ENCODE results near the gene DNASE1L2. TPM values are rescaled to one million over a fixed set of nuclear protein-coding genes. Genes with fewer than 3 reads are reported as not detected.

Gene DNASE1L2
- total and polyA plus RNA-seq, 2 of the 4 experiments (the other 2 are of a cell fraction) = 0.18 to 0.75 TPM

DNA sequence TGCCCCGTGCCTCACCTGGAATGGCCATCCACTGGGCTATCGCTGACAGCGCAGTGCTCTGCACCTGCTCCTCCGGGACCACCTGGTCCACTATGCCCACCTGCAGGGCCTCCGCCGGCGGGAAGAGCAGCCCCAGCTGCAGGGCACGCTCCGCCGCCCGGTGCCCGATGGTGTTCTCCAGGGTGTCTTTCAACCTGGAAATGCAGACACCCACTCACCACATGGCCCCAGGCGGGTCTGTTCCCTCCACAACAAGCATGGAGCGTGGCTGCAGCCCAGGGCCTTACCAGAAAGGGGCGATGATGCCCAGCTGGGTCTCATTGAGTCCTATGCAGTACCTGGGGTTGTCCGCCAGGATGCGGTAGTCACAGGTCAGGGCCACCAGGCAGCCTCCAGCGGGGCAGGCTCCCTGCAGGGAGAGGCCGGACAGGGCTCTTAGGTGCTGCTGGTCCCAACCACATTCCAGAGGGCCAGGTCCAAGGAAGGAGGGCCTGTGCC lies 6.8 kb downstream of the DNASE1L2 start:
- in situ Hi-C loops (cut with MboI; ENCODE audit: low sequenced_read_pairs) (no loop called here), dilution Hi-C loops (cut with HindIII; ENCODE audit: low sequenced_read_pairs, unreplicated experiment) (no loop called here), intact Hi-C loops (cut with micrococcal nuclease) (no loop called here)
- no TSS peak for BruUV-seq (replicated peaks)
- POLR2A ChIA-PET (ENCODE audit: unreplicated experiment) = no interaction called here
- Histone ChIP-seq H3K4me2 (ENCODE audit: low read depth, low read length) (no peak overlapping the region), H2AK5ac (ENCODE audit: low read depth, low read length) (no peak overlapping the region), H4K91ac (ENCODE audit: insufficient read depth, low read depth, low read length) (no peak overlapping the region), H2AFZ (replicated peaks; ENCODE audit: low read length, poor library complexity) (no peak overlapping the region), H3K27me3 (ENCODE audit: control insufficient read depth, insufficient read depth, low read length) (no peaks in the 10 kb centered on the region), H3K79me1 (ENCODE audit: low read depth in 1 of 2, low read length in 2 of 2) (peaks cover 11 to 25% of the 10 kb centered on the region in 2 experiments), H3K14ac (replicated peaks; ENCODE audit: low read depth, low read length) (no peak overlapping the region), H3K9me3 (ENCODE audit: control insufficient read depth, insufficient read depth, low read length) (no peaks in the 10 kb centered on the region), H2BK5ac (ENCODE audit: low read depth, low read length, poor library complexity, severe bottlenecking) (no peak overlapping the region), H3K4me1 (ENCODE audit: control insufficient read depth, insufficient read depth, low read length) (no peaks in the 10 kb centered on the region), H3K56ac (ENCODE audit: extremely low read depth, insufficient read depth, low read length) (no peak overlapping the region), H3K18ac (ENCODE audit: low read depth, low read length) (no peak overlapping the region), H3K4me3 (ENCODE audit: insufficient read depth, low read depth, low read length) (no peak overlapping the region), H2BK20ac (ENCODE audit: low read depth, low read length) (no peak overlapping the region), H4K8ac (ENCODE audit: low read depth in 2 of 2, low read length in 2 of 2) (no peak overlapping the region), H3K23ac (ENCODE audit: low read depth, low read length) (no peak overlapping the region), H3K9me1 (ENCODE audit: insufficient read depth, low read length) (no peaks in the 10 kb centered on the region), H4K5ac (ENCODE audit: low read depth, low read length) (no peak overlapping the region), H2BK15ac (ENCODE audit: low read depth, low read length) (no peak overlapping the region), H3K9ac (ENCODE audit: low read depth, low read length) (no peak overlapping the region), H2AK9ac (replicated peaks; ENCODE audit: low read depth, low read length, poor library complexity) (no peak overlapping the region), H3K4ac (ENCODE audit: low read depth, low read length) (no peak overlapping the region), H2BK120ac (ENCODE audit: low read depth, low read length) (no peak overlapping the region), H3K36me3 (ENCODE audit: control insufficient read depth, insufficient read depth, low read length) (peaks cover 50% of the 10 kb centered on the region), H3K27ac (ENCODE audit: insufficient read depth, low read length) (no peak overlapping the region), H4K20me1 (ENCODE audit: insufficient read depth, low read length) (no peaks in the 10 kb centered on the region; the same call in none of the 2 replicates)
- 98% methylated on average over 7 of the region's 19 CpGs; no CpG with 5 or more reads in 1 of the 2 experiments for WGBS, 2 experiments (ENCODE audit: extremely low coverage in 2 of 2, insufficient read length in 1 of 2)
- CTCF ChIA-PET = no interaction called here
- TF ChIP-seq MAZ (IDR thresholded peaks at IDR 0.05; ENCODE audit: borderline replicate concordance, low read depth, low read length) (no peak), SMC3 (IDR thresholded peaks at IDR 0.05; ENCODE audit: low read depth, low read length) (no peak), MAFK (IDR thresholded peaks at IDR 0.05; ENCODE audit: low read depth, low read length) (no peak), RFX5 (IDR thresholded peaks at IDR 0.05; ENCODE audit: low read depth, low read length) (no peak), POLR2A (IDR thresholded peaks at IDR 0.05; ENCODE audit: low read depth, low read length) (no peak)
- no peak for ATAC-seq (ENCODE audit: low read depth)
- no peak for DNase-seq

All from IMR-90 (cell line).